HL-60 (cell line): ENCODE data around the gene KRTAP12-2.

Experiments
- DNase-seq, 2 experiments: peaks; one replicate each; pipeline ENCODE4 v3.0.0-alpha.2; 2010 to 2020; ENCODE audit warnings: low read depth in 1 of 2, low spot score in 1 of 2
- H3K27ac ChIP-seq: fragments of 250-450 bp; sonication (Bioruptor Pico); replicated peaks from 2 replicates; pipeline ENCODE4 v1.5.1; 2020; ENCODE audit warnings: mild to moderate bottlenecking, moderate library complexity
- H3K27me3 ChIP-seq: fragments of 250-450 bp; sonication (Bioruptor Pico); 2 replicates; pipeline ENCODE4 v1.5.1; 2021; ENCODE audit warnings: mild to moderate bottlenecking, moderate library complexity; ENCODE audit not compliant: insufficient read depth, poor library complexity, severe bottlenecking
- H3K4me3 ChIP-seq: replicated peaks from 2 replicates; pipeline ENCODE4 v1.5.1; 2011; ENCODE audit warnings: mild to moderate bottlenecking, control low read depth, low read length; ENCODE audit not compliant: insufficient read depth
- GABPA ChIP-seq: IDR thresholded peaks from 2 replicates; pipeline ENCODE4 v1.6.1; 2012; ENCODE audit warnings: low read depth
- POLR2AphosphoS5 ChIP-seq: IDR thresholded peaks from 2 replicates; pipeline ENCODE4 v1.6.1; 2012; ENCODE audit warnings: low read depth
- SPI1 ChIP-seq: IDR thresholded peaks from 2 replicates; pipeline ENCODE4 v1.6.1; 2012; ENCODE audit warnings: low read depth, mild to moderate bottlenecking, borderline replicate concordance
- TF ChIP-seq, protein P1 (sequence below): IDR thresholded peaks from one replicate; pipeline ENCODE4 v1.5.1; 2011; ENCODE audit warnings: low read length, control low read depth, inconsistent platforms; ENCODE audit not compliant: insufficient read depth
- TF ChIP-seq, protein P2 (sequence below): IDR thresholded peaks from 2 replicates; pipeline ENCODE4 v1.6.1; 2012; ENCODE audit warnings: low read depth; ENCODE audit not compliant: insufficient replicate concordance

The KRTAP12-2 gene

DNA sequence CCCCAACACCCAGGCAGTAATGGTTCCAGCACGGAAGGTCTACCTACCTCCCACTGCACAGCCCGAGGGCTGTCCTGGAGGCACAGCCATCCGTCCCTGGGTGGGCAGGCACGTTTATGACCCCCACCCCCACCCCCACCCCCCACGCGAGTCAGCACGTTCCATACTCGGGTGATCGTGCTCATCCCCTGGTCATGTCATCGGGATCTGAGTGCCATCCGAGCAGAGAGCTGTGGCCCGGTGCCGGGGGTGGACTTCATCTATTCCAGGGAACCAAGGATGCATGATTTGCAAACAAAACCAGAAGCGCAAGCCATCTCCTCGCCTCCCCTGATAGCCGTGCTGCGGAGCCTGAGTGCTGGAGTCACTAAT is 43.6 kb upstream of the KRTAP12-2 start:
- DNase-seq = no peak
- peaks cover 60% of the 10 kb centered on the region for H3K27me3 ChIP-seq
- H3K27ac ChIP-seq = no peak overlapping the region
- H3K4me3 ChIP-seq = no peak overlapping the region
- no peak for TF ChIP-seq POLR2AphosphoS5
- TF ChIP-seq, protein P1, sequence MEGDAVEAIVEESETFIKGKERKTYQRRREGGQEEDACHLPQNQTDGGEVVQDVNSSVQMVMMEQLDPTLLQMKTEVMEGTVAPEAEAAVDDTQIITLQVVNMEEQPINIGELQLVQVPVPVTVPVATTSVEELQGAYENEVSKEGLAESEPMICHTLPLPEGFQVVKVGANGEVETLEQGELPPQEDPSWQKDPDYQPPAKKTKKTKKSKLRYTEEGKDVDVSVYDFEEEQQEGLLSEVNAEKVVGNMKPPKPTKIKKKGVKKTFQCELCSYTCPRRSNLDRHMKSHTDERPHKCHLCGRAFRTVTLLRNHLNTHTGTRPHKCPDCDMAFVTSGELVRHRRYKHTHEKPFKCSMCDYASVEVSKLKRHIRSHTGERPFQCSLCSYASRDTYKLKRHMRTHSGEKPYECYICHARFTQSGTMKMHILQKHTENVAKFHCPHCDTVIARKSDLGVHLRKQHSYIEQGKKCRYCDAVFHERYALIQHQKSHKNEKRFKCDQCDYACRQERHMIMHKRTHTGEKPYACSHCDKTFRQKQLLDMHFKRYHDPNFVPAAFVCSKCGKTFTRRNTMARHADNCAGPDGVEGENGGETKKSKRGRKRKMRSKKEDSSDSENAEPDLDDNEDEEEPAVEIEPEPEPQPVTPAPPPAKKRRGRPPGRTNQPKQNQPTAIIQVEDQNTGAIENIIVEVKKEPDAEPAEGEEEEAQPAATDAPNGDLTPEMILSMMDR = no peak
- TF ChIP-seq, protein P2, sequence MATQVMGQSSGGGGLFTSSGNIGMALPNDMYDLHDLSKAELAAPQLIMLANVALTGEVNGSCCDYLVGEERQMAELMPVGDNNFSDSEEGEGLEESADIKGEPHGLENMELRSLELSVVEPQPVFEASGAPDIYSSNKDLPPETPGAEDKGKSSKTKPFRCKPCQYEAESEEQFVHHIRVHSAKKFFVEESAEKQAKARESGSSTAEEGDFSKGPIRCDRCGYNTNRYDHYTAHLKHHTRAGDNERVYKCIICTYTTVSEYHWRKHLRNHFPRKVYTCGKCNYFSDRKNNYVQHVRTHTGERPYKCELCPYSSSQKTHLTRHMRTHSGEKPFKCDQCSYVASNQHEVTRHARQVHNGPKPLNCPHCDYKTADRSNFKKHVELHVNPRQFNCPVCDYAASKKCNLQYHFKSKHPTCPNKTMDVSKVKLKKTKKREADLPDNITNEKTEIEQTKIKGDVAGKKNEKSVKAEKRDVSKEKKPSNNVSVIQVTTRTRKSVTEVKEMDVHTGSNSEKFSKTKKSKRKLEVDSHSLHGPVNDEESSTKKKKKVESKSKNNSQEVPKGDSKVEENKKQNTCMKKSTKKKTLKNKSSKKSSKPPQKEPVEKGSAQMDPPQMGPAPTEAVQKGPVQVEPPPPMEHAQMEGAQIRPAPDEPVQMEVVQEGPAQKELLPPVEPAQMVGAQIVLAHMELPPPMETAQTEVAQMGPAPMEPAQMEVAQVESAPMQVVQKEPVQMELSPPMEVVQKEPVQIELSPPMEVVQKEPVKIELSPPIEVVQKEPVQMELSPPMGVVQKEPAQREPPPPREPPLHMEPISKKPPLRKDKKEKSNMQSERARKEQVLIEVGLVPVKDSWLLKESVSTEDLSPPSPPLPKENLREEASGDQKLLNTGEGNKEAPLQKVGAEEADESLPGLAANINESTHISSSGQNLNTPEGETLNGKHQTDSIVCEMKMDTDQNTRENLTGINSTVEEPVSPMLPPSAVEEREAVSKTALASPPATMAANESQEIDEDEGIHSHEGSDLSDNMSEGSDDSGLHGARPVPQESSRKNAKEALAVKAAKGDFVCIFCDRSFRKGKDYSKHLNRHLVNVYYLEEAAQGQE = no peak
- TF ChIP-seq SPI1 = no peak
- no peak for TF ChIP-seq GABPA

DNA sequence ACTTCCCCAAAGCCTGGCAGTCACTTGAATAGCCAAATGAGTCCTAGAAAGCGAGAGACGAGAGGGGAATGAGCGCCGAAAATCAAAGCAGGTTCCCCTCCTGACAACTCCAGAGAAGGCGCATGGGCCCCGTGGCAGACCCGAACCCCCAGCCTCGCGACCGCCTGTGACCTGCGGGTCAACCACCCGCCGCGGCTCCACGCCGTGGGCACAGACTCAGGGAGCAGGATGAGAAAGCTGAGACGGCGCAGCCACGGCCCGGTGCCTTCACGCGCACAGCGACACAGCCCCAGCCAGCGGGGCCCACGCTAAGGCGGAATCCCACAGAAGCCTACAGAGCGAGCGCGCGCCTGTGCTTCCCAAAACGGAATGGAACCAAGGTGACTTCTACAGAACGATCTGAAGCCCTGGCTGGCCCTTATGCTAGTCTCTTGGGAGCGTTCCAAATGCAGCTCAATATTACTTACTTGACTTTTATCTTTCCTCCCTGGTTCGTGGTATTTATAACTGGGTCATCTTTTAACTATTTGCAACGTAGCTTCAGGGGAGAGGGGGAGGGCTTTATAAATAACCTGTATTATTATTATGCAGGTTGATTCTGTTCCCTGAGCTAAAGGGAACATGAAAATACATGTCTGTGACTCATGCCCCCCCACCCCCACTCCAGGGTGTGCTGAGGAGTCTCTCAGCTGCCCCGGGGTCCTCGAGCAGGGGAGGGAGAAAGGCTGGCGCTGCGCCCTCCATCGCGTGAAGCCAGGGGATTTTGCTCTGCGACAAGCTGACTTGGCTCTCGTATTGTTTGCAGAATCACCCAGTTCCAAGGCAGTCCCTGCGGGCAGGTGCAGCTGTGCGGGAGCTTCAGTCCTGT is 42.9 kb upstream of the KRTAP12-2 start:
- TF ChIP-seq, protein P2 = no peak
- no peak for TF ChIP-seq POLR2AphosphoS5
- TF ChIP-seq, protein P1 = no peak
- Histone ChIP-seq H3K27me3 (peaks cover 62% of the 10 kb centered on the region), H3K4me3 (no peak overlapping the region), H3K27ac (no peak overlapping the region)
- no peak for DNase-seq

DNA sequence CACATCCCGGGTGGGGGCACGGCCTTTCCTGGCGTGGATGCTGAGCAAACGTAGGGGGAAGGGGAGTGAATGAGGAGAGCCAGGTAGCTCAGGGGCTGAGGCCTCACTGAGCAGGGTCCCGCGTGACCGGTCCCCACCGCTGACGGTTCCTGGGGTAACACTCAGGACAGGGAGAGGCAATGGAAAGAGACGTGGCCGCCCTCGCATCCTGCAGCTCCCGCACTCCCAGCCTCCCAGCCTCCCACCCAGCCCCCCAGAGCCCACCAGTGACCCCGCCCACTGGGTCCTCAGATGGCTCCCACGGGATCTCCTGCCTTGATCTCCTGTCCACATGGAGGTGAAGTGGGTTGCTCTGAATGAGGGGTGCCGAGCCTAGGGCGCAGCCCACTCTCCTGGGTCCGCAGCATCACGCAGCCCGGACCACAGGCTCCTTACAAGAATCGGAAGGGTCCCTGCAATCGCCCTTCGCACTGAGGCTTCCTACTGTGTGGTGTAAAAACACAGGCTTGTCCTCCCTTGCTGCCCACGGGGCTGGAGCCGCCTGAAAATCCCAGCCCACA is 42.2 kb upstream of the KRTAP12-2 start:
- no peak overlapping the region for H3K4me3 ChIP-seq
- peaks cover 62% of the 10 kb centered on the region for H3K27me3 ChIP-seq
- no peak overlapping the region for H3K27ac ChIP-seq
- DNase-seq = no peak
- TF ChIP-seq, protein P1 = no peak
- no peak for TF ChIP-seq SPI1
- no peak for TF ChIP-seq GABPA
- TF ChIP-seq, protein P2 = no peak
- no peak for TF ChIP-seq POLR2AphosphoS5
